PC-3 (cell line): ENCODE data around the gene PLSCR1. TPM values are rescaled to one million over a fixed set of nuclear protein-coding genes. Genes with fewer than 3 reads are reported as not detected.

ENCODE experiments used
- ATAC-seq: fragments of 200-7000 bp; cut with Tn5 transposase; 2 replicates; pipeline ENCODE4 v1.9.1; 2020; ENCODE audit warnings: mild to moderate bottlenecking, moderate library complexity
- BruUV-seq: library from RNA; stranded (reverse); fragments of 400-500 nt; replicated peaks from 2 replicates; lab custom pipeline; 2021; lab: Mats Ljungman, UMichigan
- CTCF ChIA-PET: fragments of 300-600 bp; sonication (Branson Sonifier 250); formaldehyde crosslinking; loops from one replicate; lab custom pipeline; 2022; ENCODE audit warnings: antibody characterized with exemption; lab: Charles Lee
- POLR2A ChIA-PET: fragments of 300-600 bp; sonication (Branson Sonifier 250); formaldehyde crosslinking; loops from one replicate; lab custom pipeline; 2022; ENCODE audit warnings: antibody characterized with exemption; ENCODE audit not compliant: unreplicated experiment; lab: Charles Lee
- DNase-seq: peaks from one replicate; pipeline ENCODE4 v3.0.0-alpha.2; 2015
- H2AFZ ChIP-seq: fragments of 300-600 bp; sonication (generic); 2 replicates; pipeline ENCODE4 v1.6.0; 2016; ENCODE audit warnings: antibody characterized with exemption, low read length
- H3F3A ChIP-seq: fragments of 300-600 bp; sonication (generic); one replicate; pipeline ENCODE4 v1.6.0; 2017; ENCODE audit warnings: antibody characterized with exemption, low read length, control low read depth, mild to moderate bottlenecking; ENCODE audit not compliant: unreplicated experiment
- H3K27ac ChIP-seq: fragments of 300-600 bp; sonication (generic); 2 replicates; pipeline ENCODE4 v1.5.1; 2016; ENCODE audit warnings: mild to moderate bottlenecking, low read length
- H3K27me3 ChIP-seq: fragments of 300-600 bp; sonication (generic); 2 replicates; pipeline ENCODE4 v1.6.1; 2016; ENCODE audit warnings: low read length, mixed read lengths
- H3K36me3 ChIP-seq: fragments of 300-600 bp; sonication (generic); 2 replicates; pipeline ENCODE4 v1.6.1; 2016; ENCODE audit warnings: low read depth, mixed run types, low read length, mixed read lengths
- H3K4me1 ChIP-seq: fragments of 300-600 bp; sonication (generic); 2 replicates; pipeline ENCODE4 v1.5.1; 2016; ENCODE audit warnings: low read length; ENCODE audit not compliant: insufficient read depth
- H3K4me2 ChIP-seq: fragments of 300-600 bp; sonication (generic); 2 replicates; pipeline ENCODE4 v1.6.0; 2016; ENCODE audit warnings: low read length
- H3K4me3 ChIP-seq: fragments of 300-600 bp; sonication (generic); 2 replicates; pipeline ENCODE4 v1.5.1; 2016; ENCODE audit warnings: mild to moderate bottlenecking, low read length, mixed read lengths
- H3K79me2 ChIP-seq: fragments of 300-600 bp; sonication (generic); 2 replicates; pipeline ENCODE4 v1.6.1; 2017; ENCODE audit warnings: low read length, mixed read lengths
- H3K9ac ChIP-seq: fragments of 300-600 bp; sonication (generic); 2 replicates; pipeline ENCODE4 v1.6.0; 2016; ENCODE audit warnings: mild to moderate bottlenecking, low read length
- H3K9me2 ChIP-seq: fragments of 300-600 bp; sonication (generic); replicated peaks from 2 replicates; pipeline ENCODE4 v1.6.1; 2016; ENCODE audit warnings: mixed run types, low read length, mixed read lengths
- H3K9me3 ChIP-seq: fragments of 300-600 bp; sonication (generic); 2 replicates; pipeline ENCODE4 v1.6.1; 2016; ENCODE audit warnings: low read length, mixed read lengths
- H4K20me1 ChIP-seq: fragments of 300-600 bp; sonication (generic); 2 replicates; pipeline ENCODE4 v1.6.1; 2016; ENCODE audit warnings: low read length, mixed read lengths
- EZH2 ChIP-seq: fragments of 300-600 bp; sonication (generic); IDR thresholded peaks from one replicate; pipeline ENCODE4 v1.6.1; 2017; ENCODE audit warnings: antibody characterized with exemption, mild to moderate bottlenecking, low read length; ENCODE audit not compliant: unreplicated experiment
- EZH2phosphoT487 ChIP-seq: fragments of 300-600 bp; sonication (generic); IDR thresholded peaks from 2 replicates; pipeline ENCODE4 v1.6.1; 2018; ENCODE audit warnings: mild to moderate bottlenecking, antibody characterized with exemption, low read length, borderline replicate concordance
- intact Hi-C: fragments of 100-400 bp; cut with micrococcal nuclease; formaldehyde crosslinking; loops from 2 replicates; pipeline ENCODE4 v1.9.0; 2023
- total RNA-seq: library from RNA; depleted of rRNA; stranded (reverse); fragments of >200 nt; gene quantifications from 2 replicates; pipeline ENCODE4 v1.2.3, GENCODE V29; 2014
- TF ChIP-seq, protein P1 (sequence below): fragments of 300-600 bp; sonication (generic); conservative IDR thresholded peaks from 2 replicates; pipeline ENCODE4 v1.5.1; 2017; ENCODE audit warnings: antibody characterized with exemption, low read depth, mild to moderate bottlenecking, low read length

PLSCR1 gene
- total RNA-seq, 1 experiment from 2014 or later, result 48.8 TPM

DNA sequence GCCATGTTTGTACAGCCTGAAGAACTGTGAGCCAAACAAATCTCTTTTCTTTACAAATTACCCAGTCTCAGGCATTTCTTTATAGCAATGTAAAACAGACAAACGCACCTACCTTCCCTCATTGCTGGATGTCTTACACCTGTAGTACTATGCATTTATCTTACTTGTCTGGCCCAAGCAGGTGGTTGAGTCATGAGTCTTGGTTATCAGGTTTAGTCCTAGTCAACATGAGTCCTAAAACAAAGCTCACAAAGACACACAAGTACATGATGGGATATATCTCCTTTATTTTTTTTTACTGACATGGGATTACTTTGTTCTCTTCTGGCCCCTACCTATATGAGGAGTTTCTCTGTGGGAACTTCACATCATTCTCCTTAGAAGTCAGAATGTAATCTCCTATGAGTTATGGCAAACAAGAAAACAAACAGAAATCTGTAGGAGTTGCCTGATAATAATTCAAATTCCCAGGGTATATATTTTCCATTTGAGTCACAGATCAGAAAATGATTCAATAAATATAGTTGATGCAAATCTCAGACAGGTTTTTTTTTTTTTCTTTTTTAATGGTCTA is 41.4 kb downstream of the PLSCR1 start:
- Histone ChIP-seq H3K36me3 (no peaks in the 10 kb centered on the region), H3K9me2 (no peaks in the 10 kb centered on the region), H3K27me3 (no peaks in the 10 kb centered on the region), H3F3A (peaks cover 12% of the 10 kb centered on the region), H3K9me3 (no peaks in the 10 kb centered on the region), H3K9ac (peak overlapping the region; percentile 78), H3K27ac (peak overlapping the region; percentile 97), H3K4me1 (peaks cover 56% of the 10 kb centered on the region), H3K4me3 (peak overlapping the region; percentile 46), H2AFZ (0 out of 2 replicates have a peak overlapping the region, but pooled peaks have one; percentile 11), H3K79me2 (no peaks in the 10 kb centered on the region), H3K4me2 (peak overlapping the region; percentile 73), H4K20me1 (no peaks in the 10 kb centered on the region)
- DNase-seq (no peak), ATAC-seq (no peak)
- POLR2A ChIA-PET, result interaction anchor here (0.5 kb wide), 1 partner anchor 313 kb away, joined by 4 read pairs; no protein-coding TSS in a partner anchor
- intact Hi-C loops, result loop anchor here (1.0 to 5.0 kb wide), 3 partner anchors 26 to 171 kb away; no protein-coding TSS in a partner anchor
- CTCF ChIA-PET, result no interaction called here
- TF ChIP-seq EZH2, result no peak
- TF ChIP-seq EZH2phosphoT487, result no peak
- TF ChIP-seq, protein P1, sequence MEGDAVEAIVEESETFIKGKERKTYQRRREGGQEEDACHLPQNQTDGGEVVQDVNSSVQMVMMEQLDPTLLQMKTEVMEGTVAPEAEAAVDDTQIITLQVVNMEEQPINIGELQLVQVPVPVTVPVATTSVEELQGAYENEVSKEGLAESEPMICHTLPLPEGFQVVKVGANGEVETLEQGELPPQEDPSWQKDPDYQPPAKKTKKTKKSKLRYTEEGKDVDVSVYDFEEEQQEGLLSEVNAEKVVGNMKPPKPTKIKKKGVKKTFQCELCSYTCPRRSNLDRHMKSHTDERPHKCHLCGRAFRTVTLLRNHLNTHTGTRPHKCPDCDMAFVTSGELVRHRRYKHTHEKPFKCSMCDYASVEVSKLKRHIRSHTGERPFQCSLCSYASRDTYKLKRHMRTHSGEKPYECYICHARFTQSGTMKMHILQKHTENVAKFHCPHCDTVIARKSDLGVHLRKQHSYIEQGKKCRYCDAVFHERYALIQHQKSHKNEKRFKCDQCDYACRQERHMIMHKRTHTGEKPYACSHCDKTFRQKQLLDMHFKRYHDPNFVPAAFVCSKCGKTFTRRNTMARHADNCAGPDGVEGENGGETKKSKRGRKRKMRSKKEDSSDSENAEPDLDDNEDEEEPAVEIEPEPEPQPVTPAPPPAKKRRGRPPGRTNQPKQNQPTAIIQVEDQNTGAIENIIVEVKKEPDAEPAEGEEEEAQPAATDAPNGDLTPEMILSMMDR, result no peak
- no TSS peak for BruUV-seq

DNA sequence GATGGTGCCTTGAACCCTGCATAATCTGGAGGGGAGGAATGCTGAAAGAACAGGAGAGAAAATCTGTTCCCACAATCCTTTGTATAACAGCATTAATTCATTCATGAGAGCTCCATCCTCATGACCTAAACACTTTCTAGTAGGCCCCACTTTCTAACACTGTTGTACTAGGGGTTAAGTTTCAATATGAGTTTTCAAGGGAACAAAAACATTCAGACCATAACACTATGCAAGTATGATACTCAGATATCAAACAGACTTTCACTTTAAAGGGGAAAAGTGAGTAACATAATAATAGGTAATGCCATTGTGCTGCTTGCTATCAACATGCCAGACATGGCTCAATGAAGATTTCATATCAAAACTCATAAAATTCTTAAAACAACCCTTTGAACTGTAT is 42.7 kb downstream of the PLSCR1 start:
- ATAC-seq, result no peak
- intact Hi-C loops, result loop anchor here (2.0 to 5.0 kb wide), 2 partner anchors 27 to 169 kb away; no protein-coding TSS in a partner anchor
- CTCF ChIA-PET, result no interaction called here

More for the DNA sequence above, 42.7 kb downstream of the PLSCR1 start:
- no peaks in the 10 kb centered on the region for H3K9me2 ChIP-seq
- no peaks in the 10 kb centered on the region for H3K9me3 ChIP-seq
- TF ChIP-seq EZH2phosphoT487 (no peak), EZH2 (no peak)
- TF ChIP-seq, protein P1, result no peak
- H3K4me2 ChIP-seq, result no peak overlapping the region
- H3K79me2 ChIP-seq, result no peaks in the 10 kb centered on the region
- POLR2A ChIA-PET, result no interaction called here
- no peaks in the 10 kb centered on the region for H3K36me3 ChIP-seq
- H3K4me1 ChIP-seq, result peaks cover 44% of the 10 kb centered on the region
- no TSS peak for BruUV-seq
- H4K20me1 ChIP-seq, result no peaks in the 10 kb centered on the region
- no peak for DNase-seq
- peak overlapping the region; percentile 78; the same call in 1 of the 2 replicates for H3K9ac ChIP-seq
- peaks cover 4% of the 10 kb centered on the region for H3F3A ChIP-seq
- H3K4me3 ChIP-seq, result no peak overlapping the region
- no peak overlapping the region for H2AFZ ChIP-seq
- no peaks in the 10 kb centered on the region for H3K27me3 ChIP-seq
- H3K27ac ChIP-seq, result peak overlapping the region; percentile 97
